GM12878 (cell line): Measurements from ENCODE around the gene WIPF2. TPM values are rescaled to one million over a fixed set of nuclear protein-coding genes. Genes with fewer than 3 reads are reported as not detected.

Experiments
- ATF3 ChIP-seq: IDR thresholded peaks from 2 replicates; pipeline ENCODE4 v1.6.1; 2011; ENCODE audit warnings: low read depth, mild to moderate bottlenecking, low read length, moderate library complexity, borderline replicate concordance; ENCODE audit errors: extremely low read depth
- BCL3 ChIP-seq: IDR thresholded peaks from 2 replicates; pipeline ENCODE4 v1.6.1; 2011; ENCODE audit warnings: borderline replicate concordance, low read depth, mild to moderate bottlenecking, moderate library complexity, low read length; ENCODE audit not compliant: insufficient read depth, poor library complexity, severe bottlenecking
- E2F4 ChIP-seq: IDR thresholded peaks from 2 replicates; pipeline ENCODE4 v1.6.1; 2012; ENCODE audit warnings: low read depth, low read length, improper control_type of control experiment
- IKZF2 ChIP-seq, 2 experiments: fragments of 450-650 bp; IDR thresholded peaks; 2 replicates each; pipeline ENCODE4 v1.6.1; 2017; ENCODE audit warnings: mild to moderate bottlenecking in 2 of 2, moderate library complexity in 2 of 2
- KAT2A ChIP-seq: conservative IDR thresholded peaks from 2 replicates; pipeline ENCODE4 v1.6.1; 2011; ENCODE audit warnings: low read depth, low read length; ENCODE audit not compliant: control insufficient read depth
- MEF2A ChIP-seq: IDR thresholded peaks from 2 replicates; pipeline ENCODE4 v1.6.1; 2011; ENCODE audit warnings: low read depth, mild to moderate bottlenecking, low read length, moderate library complexity; ENCODE audit not compliant: insufficient read depth
- POLR2AphosphoS2 ChIP-seq: IDR thresholded peaks from 2 replicates; pipeline ENCODE4 v1.6.1; 2011; ENCODE audit warnings: low read depth, mild to moderate bottlenecking, low read length, improper control_type of control experiment, moderate library complexity
- POU2F2 ChIP-seq: IDR thresholded peaks from 3 replicates; pipeline ENCODE4 v1.6.1; 2011; ENCODE audit warnings: low read depth, mild to moderate bottlenecking, low read length, borderline replicate concordance
- SIX5 ChIP-seq: IDR thresholded peaks from 2 replicates; pipeline ENCODE4 v1.6.1; 2011; ENCODE audit warnings: mild to moderate bottlenecking, low read depth, low read length, moderate library complexity; ENCODE audit not compliant: severe bottlenecking
- USF1 ChIP-seq: IDR thresholded peaks from 2 replicates; pipeline ENCODE4 v1.6.1; 2011; ENCODE audit warnings: borderline replicate concordance, low read depth, mild to moderate bottlenecking, moderate library complexity, mixed read lengths, low read length; ENCODE audit not compliant: insufficient read depth; ENCODE audit errors: extremely low read length
- ZBTB40 ChIP-seq: fragments of 450-650 bp; IDR thresholded peaks from 2 replicates; pipeline ENCODE4 v1.6.1; 2016; ENCODE audit warnings: mild to moderate bottlenecking, moderate library complexity, borderline replicate concordance
- ZNF592 ChIP-seq: fragments of 450-650 bp; IDR thresholded peaks from 2 replicates; pipeline ENCODE4 v1.6.1; 2017; ENCODE audit warnings: mild to moderate bottlenecking, moderate library complexity
- polyA plus RNA-seq, 11 experiments: library from polyadenylated mRNA; depleted of rRNA in 4 of 11; unstranded in 6 of 11; stranded (reverse) in 5 of 11; fragments of >200 nt; fragmentation: Nextera tagmentation in 4 of 11; fragmentation: Illumina TruSeq in 1 of 11; extraction: Ambion mirVana in 4 of 11; extraction: Trizol in 1 of 11; gene quantifications; 1 replicate in 1 of 11; 2 replicates in 10 of 11; pipeline versions ENCODE4 v1.2.1 to v1.2.3, GENCODE V29; 2011 to 2016; ENCODE audit warnings: inconsistent platforms in 2 of 11, missing spikeins in 2 of 11, low read depth in 1 of 11
- total RNA-seq, 4 experiments: library from RNA; depleted of rRNA in 3 of 4; stranded (reverse); fragments of >200 nt in 3 of 4; fragmentation: Illumina TruSeq in 1 of 4; extraction: Trizol in 1 of 4; gene quantifications; 2 replicates each; pipeline versions ENCODE4 v1.2.1 to v1.2.3, GENCODE V29; 2013 to 2021

The WIPF2 gene
- total and polyA plus RNA-seq, 10 of the 15 experiments (the other 5 are each of a cell fraction or from before 2014, with no cell fraction given): 4.2 to 20.8 (median 7.1) TPM

- TF ChIP-seq MEF2A: no peak
- no peak for TF ChIP-seq KAT2A
- TF ChIP-seq IKZF2 (IDR thresholded peaks at IDR 0.05): peak; percentile 51 to 74; a peak in 3 of 4 replicates
- peak; percentile 53; the same call in 2 of the 3 replicates for TF ChIP-seq POU2F2
- TF ChIP-seq ZBTB40: no peak
- TF ChIP-seq USF1: no peak
- TF ChIP-seq E2F4: no peak
- TF ChIP-seq ATF3: no peak
- peak; percentile 48 for TF ChIP-seq BCL3
- TF ChIP-seq SIX5: no peak
- TF ChIP-seq POLR2AphosphoS2: no peak
- TF ChIP-seq ZNF592: no peak
Measured at GRCh38 chr17:40323391-40324381, 104.6 kb downstream of the WIPF2 start (continued).
